A673 (cell line): ENCODE data around the gene JAKMIP1.

Experiments
- CTCF ChIP-seq: fragments of 300-800, 200-600 bp; sonication (generic); conservative IDR thresholded peaks from 2 replicates; pipeline ENCODE4 v1.5.1; 2017; ENCODE audit warnings: low read depth, mild to moderate bottlenecking, antibody characterized with exemption, low read length, moderate library complexity, mixed read lengths
- EZH2 ChIP-seq: fragments of 200-600 bp; sonication (generic); IDR thresholded peaks from 2 replicates; pipeline ENCODE4 v1.6.1; 2017; ENCODE audit warnings: borderline replicate concordance, low read depth, mild to moderate bottlenecking, mixed read lengths, antibody characterized with exemption, low read length; ENCODE audit not compliant: poor library complexity, severe bottlenecking

GRCh38 chr4:6107886-6108285 lies 92.5 kb downstream of the JAKMIP1 start:
- TF ChIP-seq CTCF (no peak), EZH2 (no peak)
